Sigmoid colon (tissue), 4 donors: Measurements from ENCODE around the gene H2AZ2.

ENCODE experiments used
- POLR2A ChIP-seq, 2 donors: fragments of 450-650 bp; IDR thresholded peaks; one replicate each; pipeline ENCODE4 v1.6.1; 2016; ENCODE audit warnings: antibody characterized with exemption in 2 of 2, mild to moderate bottlenecking in 2 of 2, moderate library complexity in 2 of 2
- POLR2AphosphoS5 ChIP-seq, 4 donors: sonication (generic); formaldehyde crosslinking; IDR thresholded peaks; one replicate each; pipeline ENCODE4 v1.6.1; 2017; ENCODE audit warnings: antibody characterized with exemption in 4 of 4
- TF ChIP-seq, protein P1 (sequence below), 4 experiments: fragments of 450-650 bp in 3 of 4; fragments of 200-600 bp in 1 of 4; IDR thresholded peaks; one replicate each; pipeline ENCODE4 v1.5.1; 2016 to 2019; ENCODE audit warnings: antibody characterized with exemption in 4 of 4, mild to moderate bottlenecking in 3 of 4, moderate library complexity in 2 of 4

DNA sequence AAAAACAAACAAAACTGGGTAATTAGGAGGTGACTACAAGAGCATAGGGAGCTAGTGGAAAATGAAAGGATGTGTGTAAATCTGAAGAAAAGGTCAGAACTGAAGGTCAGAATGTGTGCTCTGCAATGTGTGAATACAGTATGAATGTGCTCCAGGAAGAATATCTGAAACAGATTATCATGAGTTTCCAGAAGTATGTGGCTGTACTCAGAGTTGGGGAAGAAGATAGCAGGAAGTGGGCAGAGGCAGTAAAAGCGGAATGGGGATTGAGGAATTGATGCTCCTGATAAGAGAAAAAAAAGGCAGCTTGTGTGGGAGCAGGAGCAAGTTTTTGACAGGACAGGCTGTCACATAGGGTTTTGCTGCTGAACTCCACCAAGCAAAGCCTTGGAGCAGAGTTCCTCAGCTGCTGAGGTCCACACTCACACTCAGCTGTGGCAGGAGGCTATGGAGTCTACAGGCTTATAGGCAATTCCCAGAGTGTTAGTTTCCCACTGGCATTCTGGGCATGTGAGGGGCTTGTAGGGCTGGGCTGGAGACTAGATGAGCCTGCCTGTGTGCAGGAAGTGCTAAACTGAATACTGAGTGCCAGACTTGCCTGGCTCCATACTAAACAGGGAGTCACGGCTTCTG, 22.9 kb downstream of the H2AZ2 start:
- TF ChIP-seq POLR2AphosphoS5 (IDR thresholded peaks at IDR 0.05), result no peak
- TF ChIP-seq, protein P1, sequence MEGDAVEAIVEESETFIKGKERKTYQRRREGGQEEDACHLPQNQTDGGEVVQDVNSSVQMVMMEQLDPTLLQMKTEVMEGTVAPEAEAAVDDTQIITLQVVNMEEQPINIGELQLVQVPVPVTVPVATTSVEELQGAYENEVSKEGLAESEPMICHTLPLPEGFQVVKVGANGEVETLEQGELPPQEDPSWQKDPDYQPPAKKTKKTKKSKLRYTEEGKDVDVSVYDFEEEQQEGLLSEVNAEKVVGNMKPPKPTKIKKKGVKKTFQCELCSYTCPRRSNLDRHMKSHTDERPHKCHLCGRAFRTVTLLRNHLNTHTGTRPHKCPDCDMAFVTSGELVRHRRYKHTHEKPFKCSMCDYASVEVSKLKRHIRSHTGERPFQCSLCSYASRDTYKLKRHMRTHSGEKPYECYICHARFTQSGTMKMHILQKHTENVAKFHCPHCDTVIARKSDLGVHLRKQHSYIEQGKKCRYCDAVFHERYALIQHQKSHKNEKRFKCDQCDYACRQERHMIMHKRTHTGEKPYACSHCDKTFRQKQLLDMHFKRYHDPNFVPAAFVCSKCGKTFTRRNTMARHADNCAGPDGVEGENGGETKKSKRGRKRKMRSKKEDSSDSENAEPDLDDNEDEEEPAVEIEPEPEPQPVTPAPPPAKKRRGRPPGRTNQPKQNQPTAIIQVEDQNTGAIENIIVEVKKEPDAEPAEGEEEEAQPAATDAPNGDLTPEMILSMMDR (IDR thresholded peaks at IDR 0.05), result no peak
- TF ChIP-seq POLR2A (IDR thresholded peaks at IDR 0.05), result no peak
